A673 (cell line): ENCODE measurements around the gene MKKS.

Experiments used
- EZH2 ChIP-seq: fragments of 200-600 bp; sonication (generic); IDR thresholded peaks from 2 replicates; pipeline ENCODE4 v1.6.1; 2017; ENCODE audit warnings: borderline replicate concordance, low read depth, mild to moderate bottlenecking, mixed read lengths, antibody characterized with exemption, low read length; ENCODE audit not compliant: poor library complexity, severe bottlenecking
- TF ChIP-seq, protein P1 (sequence below): fragments of 300-800, 200-600 bp; sonication (generic); conservative IDR thresholded peaks from 2 replicates; pipeline ENCODE4 v1.5.1; 2017; ENCODE audit warnings: low read depth, mild to moderate bottlenecking, antibody characterized with exemption, low read length, moderate library complexity, mixed read lengths

DNA sequence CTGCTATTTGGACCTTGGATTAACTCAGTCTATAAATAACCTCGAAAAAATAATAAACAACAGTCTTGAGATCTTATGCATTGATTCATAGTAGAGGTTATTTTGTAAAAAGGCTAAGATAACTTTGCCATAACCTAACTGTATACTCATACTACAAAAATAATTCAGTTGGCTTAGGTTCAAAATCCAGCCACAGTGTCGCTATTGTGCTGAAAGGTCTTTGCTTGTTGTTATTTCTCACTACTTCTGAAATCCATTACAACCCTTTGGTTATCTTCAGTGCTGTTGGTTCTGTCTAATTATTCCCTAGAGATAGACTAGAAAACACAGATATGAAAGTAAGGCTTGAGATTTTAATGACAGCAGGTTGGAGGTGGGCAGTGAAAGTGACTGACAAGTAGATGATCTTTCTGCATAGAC is 74.4 kb downstream of the MKKS start:
- TF ChIP-seq, protein P1, sequence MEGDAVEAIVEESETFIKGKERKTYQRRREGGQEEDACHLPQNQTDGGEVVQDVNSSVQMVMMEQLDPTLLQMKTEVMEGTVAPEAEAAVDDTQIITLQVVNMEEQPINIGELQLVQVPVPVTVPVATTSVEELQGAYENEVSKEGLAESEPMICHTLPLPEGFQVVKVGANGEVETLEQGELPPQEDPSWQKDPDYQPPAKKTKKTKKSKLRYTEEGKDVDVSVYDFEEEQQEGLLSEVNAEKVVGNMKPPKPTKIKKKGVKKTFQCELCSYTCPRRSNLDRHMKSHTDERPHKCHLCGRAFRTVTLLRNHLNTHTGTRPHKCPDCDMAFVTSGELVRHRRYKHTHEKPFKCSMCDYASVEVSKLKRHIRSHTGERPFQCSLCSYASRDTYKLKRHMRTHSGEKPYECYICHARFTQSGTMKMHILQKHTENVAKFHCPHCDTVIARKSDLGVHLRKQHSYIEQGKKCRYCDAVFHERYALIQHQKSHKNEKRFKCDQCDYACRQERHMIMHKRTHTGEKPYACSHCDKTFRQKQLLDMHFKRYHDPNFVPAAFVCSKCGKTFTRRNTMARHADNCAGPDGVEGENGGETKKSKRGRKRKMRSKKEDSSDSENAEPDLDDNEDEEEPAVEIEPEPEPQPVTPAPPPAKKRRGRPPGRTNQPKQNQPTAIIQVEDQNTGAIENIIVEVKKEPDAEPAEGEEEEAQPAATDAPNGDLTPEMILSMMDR, result no peak
- TF ChIP-seq EZH2, result no peak
